ENCODE results near the gene BHLHE23. TPM values are rescaled to one million over a fixed set of nuclear protein-coding genes. Genes with fewer than 3 reads are reported as not detected.

Gene BHLHE23
- total RNA-seq, 6 donors from 2014 or later = not detected

DNA sequence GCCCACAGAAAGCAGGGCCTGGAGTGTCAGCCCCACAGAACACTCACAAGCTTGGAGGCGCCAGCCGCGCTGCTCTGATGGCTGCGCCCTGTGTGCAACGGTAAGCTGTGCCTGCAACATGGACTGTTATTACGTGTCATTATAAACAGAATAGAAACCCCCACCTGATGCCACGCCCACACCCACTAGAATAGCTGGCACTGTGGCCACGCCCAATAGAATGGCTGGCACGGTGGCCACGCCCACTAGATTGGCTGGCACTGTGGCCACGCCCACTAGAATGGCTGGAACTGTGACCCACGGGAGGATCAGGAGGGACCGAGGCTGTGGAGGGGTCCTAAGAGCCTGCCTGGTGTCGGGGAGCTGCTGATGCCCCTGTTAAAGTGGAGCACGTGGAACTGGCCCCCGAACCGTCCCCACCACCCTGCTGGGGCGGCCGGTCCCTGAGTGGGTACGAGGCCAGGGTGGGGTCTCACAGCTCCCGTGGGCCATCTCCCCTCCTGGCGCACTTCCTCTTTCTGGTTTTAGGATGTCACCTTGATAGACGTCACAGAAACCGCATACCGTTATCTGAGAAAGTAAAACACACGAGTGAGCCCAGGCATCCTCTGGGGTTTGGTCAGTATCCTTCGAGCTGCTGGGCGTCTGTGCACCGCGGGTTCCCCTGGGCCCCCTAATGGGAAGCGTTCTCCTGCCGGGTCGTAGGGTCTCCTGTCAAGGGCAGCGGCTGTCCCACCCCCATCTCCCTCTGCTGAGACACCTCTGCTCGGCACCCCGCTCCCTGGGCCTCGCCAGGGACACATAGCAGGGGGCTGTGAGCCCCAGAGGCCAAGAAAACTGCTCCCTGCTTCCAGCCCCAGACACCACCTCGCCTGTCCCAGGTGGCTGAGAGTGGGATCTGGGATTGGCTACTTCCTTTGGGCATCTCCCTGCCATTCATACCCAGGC, 28.9 kb downstream of the BHLHE23 start:
- H3K27ac ChIP-seq = no peak overlapping the region
- no peak overlapping the region for H3K4me3 ChIP-seq
- H3K4me1 ChIP-seq = peaks cover 2 to 20% (median 3%) of the 10 kb centered on the region in 4 donors
- no peak for DNase-seq
- no peaks in the 10 kb centered on the region for H3K36me3 ChIP-seq
- no peak for ATAC-seq (ENCODE audit: low FRiP score in 2 of 2)
- no peaks in the 10 kb centered on the region for H3K9me3 ChIP-seq
- 56 to 57% methylated on average over 28 to 38 of the region's 38 CpGs for WGBS, 2 donors
- TF ChIP-seq, protein P1, sequence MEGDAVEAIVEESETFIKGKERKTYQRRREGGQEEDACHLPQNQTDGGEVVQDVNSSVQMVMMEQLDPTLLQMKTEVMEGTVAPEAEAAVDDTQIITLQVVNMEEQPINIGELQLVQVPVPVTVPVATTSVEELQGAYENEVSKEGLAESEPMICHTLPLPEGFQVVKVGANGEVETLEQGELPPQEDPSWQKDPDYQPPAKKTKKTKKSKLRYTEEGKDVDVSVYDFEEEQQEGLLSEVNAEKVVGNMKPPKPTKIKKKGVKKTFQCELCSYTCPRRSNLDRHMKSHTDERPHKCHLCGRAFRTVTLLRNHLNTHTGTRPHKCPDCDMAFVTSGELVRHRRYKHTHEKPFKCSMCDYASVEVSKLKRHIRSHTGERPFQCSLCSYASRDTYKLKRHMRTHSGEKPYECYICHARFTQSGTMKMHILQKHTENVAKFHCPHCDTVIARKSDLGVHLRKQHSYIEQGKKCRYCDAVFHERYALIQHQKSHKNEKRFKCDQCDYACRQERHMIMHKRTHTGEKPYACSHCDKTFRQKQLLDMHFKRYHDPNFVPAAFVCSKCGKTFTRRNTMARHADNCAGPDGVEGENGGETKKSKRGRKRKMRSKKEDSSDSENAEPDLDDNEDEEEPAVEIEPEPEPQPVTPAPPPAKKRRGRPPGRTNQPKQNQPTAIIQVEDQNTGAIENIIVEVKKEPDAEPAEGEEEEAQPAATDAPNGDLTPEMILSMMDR (IDR thresholded peaks at IDR 0.05) = no peak
- TF ChIP-seq EP300 (IDR thresholded peaks at IDR 0.05) (no peak), POLR2AphosphoS5 (IDR thresholded peaks at IDR 0.05) (no peak), POLR2A (IDR thresholded peaks at IDR 0.05) (no peak)
- peaks cover 0 to 59% (median 30%) of the 10 kb centered on the region in 4 donors for H3K27me3 ChIP-seq

DNA sequence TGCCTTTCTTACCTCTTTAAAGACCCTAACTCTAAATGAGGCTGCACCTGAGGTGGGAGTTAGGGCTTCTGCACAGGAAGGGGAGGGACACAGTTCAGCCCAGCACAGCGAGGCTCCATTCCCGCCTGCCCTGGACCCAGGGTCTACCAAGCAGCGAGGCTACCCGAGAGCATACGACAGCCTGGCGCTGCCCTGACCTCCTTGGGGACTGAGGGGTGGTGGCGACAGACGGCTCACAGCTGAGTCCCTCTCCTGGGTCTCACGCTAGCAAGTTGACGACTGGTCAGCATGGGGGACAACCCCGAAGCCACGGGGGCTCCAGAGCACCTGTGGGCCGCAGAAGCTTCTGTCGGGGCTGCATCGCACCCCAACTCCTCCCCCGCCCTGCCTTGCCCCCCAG, 29.9 kb downstream of the BHLHE23 start:
- WGBS, 2 donors = 79 to 90% methylated on average over 2 to 16 of the region's 16 CpGs
- H3K27ac ChIP-seq = no peak overlapping the region
- H3K27me3 ChIP-seq = peaks cover 0 to 56% (median 30%) of the 10 kb centered on the region in 4 donors
- DNase-seq = no peak
- TF ChIP-seq EP300 (IDR thresholded peaks at IDR 0.05) (no peak), POLR2A (IDR thresholded peaks at IDR 0.05) (no peak), POLR2AphosphoS5 (IDR thresholded peaks at IDR 0.05) (no peak)
- TF ChIP-seq, protein P1 (IDR thresholded peaks at IDR 0.05) = no peak
- no peak for ATAC-seq (ENCODE audit: low FRiP score in 2 of 2)
- H3K36me3 ChIP-seq = no peaks in the 10 kb centered on the region
- H3K4me1 ChIP-seq = peaks cover 7 to 26% (median 8%) of the 10 kb centered on the region in 4 donors
- no peaks in the 10 kb centered on the region for H3K9me3 ChIP-seq
- no peak overlapping the region for H3K4me3 ChIP-seq

DNA sequence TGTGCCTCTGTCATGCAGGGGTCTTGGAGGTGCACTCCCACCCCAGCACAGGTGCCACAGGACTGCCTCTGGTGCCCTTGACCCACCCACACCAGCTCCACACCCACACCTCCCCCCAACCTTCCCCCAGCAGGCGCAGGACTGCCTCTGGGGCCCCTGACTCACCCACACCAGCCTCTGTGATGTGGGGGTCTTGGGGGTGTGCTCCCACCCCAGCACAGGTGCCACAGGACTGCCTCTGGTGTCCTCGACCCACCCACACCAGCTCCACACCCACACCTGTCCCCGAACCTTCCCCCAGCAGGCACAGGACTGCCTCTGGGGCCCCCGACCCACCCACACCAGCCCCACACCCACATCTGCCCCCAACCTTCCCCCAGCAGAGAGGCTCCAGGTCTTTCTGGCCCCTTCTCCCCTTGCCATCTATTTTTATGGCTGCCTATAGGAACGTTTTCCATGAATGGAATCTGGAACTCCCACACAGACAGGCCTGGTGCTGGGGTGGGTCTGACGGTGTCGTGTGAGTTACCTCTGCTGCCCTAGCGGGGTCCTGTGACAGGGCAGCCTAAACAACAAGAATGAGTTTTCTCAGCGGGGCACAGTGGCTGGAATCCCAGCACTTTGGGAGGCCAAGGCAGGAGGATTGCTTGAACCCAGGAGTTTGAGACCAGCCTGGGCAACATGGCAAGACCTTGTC, 30.8 kb downstream of the BHLHE23 start:
- no peak for ATAC-seq (ENCODE audit: low FRiP score in 2 of 2)
- 53 to 78% methylated on average over 8 to 9 of the region's 9 CpGs for WGBS, 2 donors
- Histone ChIP-seq H3K4me3 (no peak overlapping the region), H3K36me3 (no peaks in the 10 kb centered on the region), H3K4me1 (peaks cover 7 to 20% (median 8%) of the 10 kb centered on the region in 4 donors), H3K27ac (no peak overlapping the region), H3K27me3 (peaks cover 0 to 52% (median 25%) of the 10 kb centered on the region in 4 donors), H3K9me3 (no peaks in the 10 kb centered on the region)
- DNase-seq = peak in 1 of 2 donors; percentile 33
- TF ChIP-seq EP300 (IDR thresholded peaks at IDR 0.05) (no peak), POLR2AphosphoS5 (IDR thresholded peaks at IDR 0.05) (no peak), POLR2A (IDR thresholded peaks at IDR 0.05) (no peak)
- TF ChIP-seq, protein P1 (IDR thresholded peaks at IDR 0.05) = no peak

DNA sequence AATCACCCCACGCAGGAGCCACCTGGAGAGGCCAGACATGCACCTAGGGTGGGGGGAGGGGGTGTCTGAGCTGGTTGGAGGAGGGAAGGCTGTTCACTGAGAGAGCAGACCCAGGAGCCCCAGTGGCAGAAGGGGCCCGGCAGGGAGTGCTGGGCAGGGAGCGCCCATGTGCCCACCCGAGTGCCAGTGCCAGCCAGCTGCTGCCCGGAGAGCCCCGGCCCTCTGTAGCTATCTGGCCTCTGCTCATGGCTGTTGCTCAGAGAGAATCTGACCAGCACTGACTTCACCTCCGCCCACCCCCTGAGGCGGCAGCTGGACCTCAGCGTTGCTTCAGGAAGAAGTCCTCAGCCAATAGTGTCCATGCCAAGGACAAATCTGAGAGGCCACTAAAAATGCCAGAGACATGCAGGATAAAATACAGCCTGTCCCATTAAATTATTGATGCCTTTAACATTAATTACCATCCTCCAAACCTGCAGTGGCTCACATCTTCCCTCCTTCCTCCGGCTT, 31.5 kb downstream of the BHLHE23 start:
- no peaks in the 10 kb centered on the region for H3K36me3 ChIP-seq
- peaks cover 7 to 20% (median 8%) of the 10 kb centered on the region in 4 donors for H3K4me1 ChIP-seq
- DNase-seq (peak in 1 of 2 donors; percentile 65), ATAC-seq (ENCODE audit: low FRiP score in 2 of 2) (no peak)
- peaks cover 0 to 46% (median 26%) of the 10 kb centered on the region in 4 donors for H3K27me3 ChIP-seq
- H3K9me3 ChIP-seq = no peaks in the 10 kb centered on the region
- no peak overlapping the region for H3K27ac ChIP-seq
- 69 to 83% methylated on average over 4 to 8 of the region's 10 CpGs for WGBS, 2 donors
- TF ChIP-seq POLR2A (IDR thresholded peaks at IDR 0.05) (no peak), POLR2AphosphoS5 (IDR thresholded peaks at IDR 0.05) (no peak), EP300 (IDR thresholded peaks at IDR 0.05) (no peak)
- TF ChIP-seq, protein P1 (IDR thresholded peaks at IDR 0.05) = no peak
- no peak overlapping the region for H3K4me3 ChIP-seq
